NCI-H446 (cell line): ENCODE data around the gene MGME1.

Source experiments
- DNase-seq, 2 experiments: peaks; one replicate each; lab custom pipeline; 2025; lab: John Stamatoyannopoulos, UW

The MGME1 gene

GRCh38 chr20:17992847-17993513 lies 24.2 kb downstream of the MGME1 start:
- DNase-seq, result no peak

- DNase-seq, result no peak
These were observed 24.7 kb downstream of the MGME1 start for GRCh38 chr20:17993546-17993945.

- DNase-seq, result peak; percentile 76 to 86
These were observed 27.4 kb downstream of the MGME1 start for GRCh38 chr20:17995967-17996819.

GRCh38 chr20:17998446-17998845 lies 29.6 kb downstream of the MGME1 start:
- DNase-seq, result no peak

- DNase-seq, result no peak
These were observed 30.7 kb downstream of the MGME1 start for GRCh38 chr20:17999566-17999965.

GRCh38 chr20:18001131-18001921 lies 32.5 kb downstream of the MGME1 start:
- no peak for DNase-seq

- no peak for DNase-seq
These were observed 35.1 kb downstream of the MGME1 start for GRCh38 chr20:18003897-18004296.

GRCh38 chr20:18004384-18005031 lies 35.7 kb downstream of the MGME1 start:
- peak; percentile 59 to 89 for DNase-seq

GRCh38 chr20:18005170-18005989 lies 36.6 kb downstream of the MGME1 start:
- no peak for DNase-seq

- DNase-seq, result no peak
These were observed 37.2 kb downstream of the MGME1 start for GRCh38 chr20:18005990-18006364.

GRCh38 chr20:18006684-18007083 lies 37.9 kb downstream of the MGME1 start:
- DNase-seq, result no peak

GRCh38 chr20:18007534-18008292 lies 38.9 kb downstream of the MGME1 start:
- peak; percentile 45 to 89 for DNase-seq

- DNase-seq, result no peak
These were observed 40.3 kb downstream of the MGME1 start for GRCh38 chr20:18009116-18009515.

GRCh38 chr20:18011482-18011881 lies 42.7 kb downstream of the MGME1 start:
- no peak for DNase-seq

GRCh38 chr20:18011951-18012645 lies 43.3 kb downstream of the MGME1 start:
- DNase-seq, result no peak

- DNase-seq, result no peak
These were observed 44.1 kb downstream of the MGME1 start for GRCh38 chr20:18012901-18013300.

- no peak for DNase-seq
These were observed 45.6 kb downstream of the MGME1 start for GRCh38 chr20:18014411-18014810.

GRCh38 chr20:18016772-18017171 lies 48.0 kb downstream of the MGME1 start:
- no peak for DNase-seq

GRCh38 chr20:18018100-18018499 lies 49.3 kb downstream of the MGME1 start:
- no peak for DNase-seq

GRCh38 chr20:18019068-18019467 lies 50.2 kb downstream of the MGME1 start:
- DNase-seq, result peak in 1 of 2 experiments; percentile 37
